GM12873 (cell line): ENCODE results near the gene MGAM2.

ENCODE experiments used
- CTCF ChIP-seq: IDR thresholded peaks from 2 replicates; pipeline ENCODE4 v1.5.1; 2012; ENCODE audit warnings: low read depth, mild to moderate bottlenecking, moderate library complexity, low read length, control low read depth; ENCODE audit not compliant: insufficient read depth; ENCODE audit errors: missing control alignments

MGAM2 gene

GRCh38 chr7:142125256-142125955, 13.9 kb downstream of the MGAM2 start:
- TF ChIP-seq CTCF = no peak

- no peak for TF ChIP-seq CTCF
Measured at GRCh38 chr7:142130267-142130666, 18.7 kb downstream of the MGAM2 start.

- TF ChIP-seq CTCF = no peak
Measured at GRCh38 chr7:142131439-142132185, 20.1 kb downstream of the MGAM2 start.

GRCh38 chr7:142133731-142134148, 22.2 kb downstream of the MGAM2 start:
- TF ChIP-seq CTCF = no peak

- TF ChIP-seq CTCF = no peak
Measured at GRCh38 chr7:142134909-142135308, 23.4 kb downstream of the MGAM2 start.

- no peak for TF ChIP-seq CTCF
Measured at GRCh38 chr7:142138996-142139395, 27.5 kb downstream of the MGAM2 start.

GRCh38 chr7:142139597-142140400, 28.3 kb downstream of the MGAM2 start:
- TF ChIP-seq CTCF = no peak
